Endothelial cell of umbilical vein (primary cell): Measurements from ENCODE around the gene ULK4. TPM values are rescaled to one million over a fixed set of nuclear protein-coding genes. Genes with fewer than 3 reads are reported as not detected.

Source experiments
- BruUV-seq: library from RNA; stranded (reverse); fragments of 400-500 nt; replicated peaks from 2 replicates; lab custom pipeline; 2021; lab: Mats Ljungman, UMichigan
- CTCF ChIA-PET: fragments of 300-600, 350-600 bp; sonication (Branson Sonifier 250); formaldehyde crosslinking; loops from one replicate; lab custom pipeline; 2021; ENCODE audit warnings: antibody characterized with exemption, inconsistent platforms; lab: Charles Lee
- POLR2A ChIA-PET: fragments of 300-600, 350-600 bp; sonication (Branson Sonifier 250); formaldehyde crosslinking; loops from one replicate; lab custom pipeline; 2021; ENCODE audit warnings: antibody characterized with exemption, inconsistent platforms; lab: Charles Lee
- DNase-seq: peaks from one replicate; pipeline ENCODE4 v3.0.0-alpha.2; 2011; ENCODE audit warnings: low read depth, low spot score
- FAIRE-seq: peaks from 2 replicates; lab custom pipeline; 2011; peaks lifted over from hg19 to GRCh38; lab: Jason Lieb, UNC
- H2AFZ ChIP-seq: 2 replicates; pipeline ENCODE4 v1.6.0; 2012; ENCODE audit warnings: low read depth, low read length, control low read depth, inconsistent platforms
- H3K27ac ChIP-seq: 2 replicates; pipeline ENCODE4 v1.5.1; 2011; ENCODE audit warnings: low read depth, mild to moderate bottlenecking, control low read depth, low read length, moderate library complexity; ENCODE audit not compliant: insufficient read depth
- H3K27me3 ChIP-seq, 2 experiments: 2 replicates each; pipeline versions ENCODE4 v1.6.0 to v1.6.1; 2011; ENCODE audit warnings: low read length in 2 of 2, mixed read lengths in 1 of 2; ENCODE audit not compliant: control insufficient read depth in 2 of 2, insufficient read depth in 2 of 2
- H3K36me3 ChIP-seq, 2 experiments: 2 replicates in 1 of 2; 3 replicates in 1 of 2; pipeline ENCODE4 v1.5.1; 2011; ENCODE audit warnings: low read length in 2 of 2, mild to moderate bottlenecking in 1 of 2, moderate library complexity in 1 of 2; ENCODE audit not compliant: control insufficient read depth in 2 of 2, insufficient read depth in 2 of 2; ENCODE audit errors: extremely low read depth in 1 of 2
- H3K4me1 ChIP-seq: 3 replicates; pipeline ENCODE4 v1.5.1; 2011; ENCODE audit warnings: mild to moderate bottlenecking, low read length; ENCODE audit not compliant: control insufficient read depth, insufficient read depth; ENCODE audit errors: extremely low read depth
- H3K4me2 ChIP-seq: 2 replicates; pipeline ENCODE4 v1.6.1; 2011; ENCODE audit warnings: low read length, control low read depth, mixed read lengths; ENCODE audit not compliant: insufficient read depth
- H3K4me3 ChIP-seq, 3 experiments: fragments of 200-600 bp in 1 of 3; sonication (generic), shearing (Covaris generic) in 1 of 3; replicated peaks in 1 of 3; 2 replicates each; pipeline ENCODE4 v1.5.1; 2011 to 2016; ENCODE audit warnings: control low read depth in 3 of 3, low read length in 3 of 3, mild to moderate bottlenecking in 2 of 3, inconsistent platforms in 1 of 3, low read depth in 1 of 3, moderate library complexity in 1 of 3; ENCODE audit not compliant: insufficient read depth in 1 of 3
- H3K79me2 ChIP-seq: 2 replicates; pipeline ENCODE4 v1.6.0; 2012; ENCODE audit warnings: low read length, inconsistent platforms; ENCODE audit not compliant: control insufficient read depth, insufficient read depth
- H3K9ac ChIP-seq: replicated peaks from 2 replicates; pipeline ENCODE3; 2011; ENCODE audit warnings: low read length, control low read depth; ENCODE audit not compliant: insufficient read depth; ENCODE audit errors: extremely low read depth
- H3K9me1 ChIP-seq: replicated peaks from 3 replicates; pipeline ENCODE4 v1.6.0; 2011; ENCODE audit warnings: mild to moderate bottlenecking, low read length; ENCODE audit not compliant: control insufficient read depth, insufficient read depth; ENCODE audit errors: extremely low read depth
- H3K9me3 ChIP-seq: replicated peaks from 2 replicates; pipeline ENCODE4 v1.5.1; 2012; ENCODE audit warnings: low read length, inconsistent platforms; ENCODE audit not compliant: control insufficient read depth, insufficient read depth
- H4K20me1 ChIP-seq: replicated peaks from 2 replicates; pipeline ENCODE3; 2011; ENCODE audit warnings: mild to moderate bottlenecking, low read length; ENCODE audit not compliant: control insufficient read depth, insufficient read depth; ENCODE audit errors: extremely low read depth
- EZH2 ChIP-seq: IDR thresholded peaks from 2 replicates; pipeline ENCODE4 v1.6.1; 2012; ENCODE audit warnings: borderline replicate concordance, low read depth, mild to moderate bottlenecking, moderate library complexity, low read length, inconsistent platforms; ENCODE audit not compliant: severe bottlenecking
- FOS ChIP-seq: IDR thresholded peaks from 2 replicates; pipeline ENCODE4 v1.6.1; 2011; ENCODE audit warnings: mild to moderate bottlenecking, low read length, moderate library complexity, borderline replicate concordance; ENCODE audit not compliant: insufficient read depth
- GATA2 ChIP-seq: IDR thresholded peaks from 2 replicates; pipeline ENCODE4 v1.7.0; 2011; ENCODE audit warnings: low read depth, mild to moderate bottlenecking, moderate library complexity, mixed read lengths, low read length; ENCODE audit not compliant: insufficient read length, insufficient read depth
- JUN ChIP-seq: IDR thresholded peaks from 2 replicates; pipeline ENCODE4 v1.6.1; 2011; ENCODE audit warnings: borderline replicate concordance, low read depth; ENCODE audit not compliant: insufficient read length, insufficient read depth
- MYC ChIP-seq: IDR thresholded peaks from one replicate; pipeline ENCODE4 v1.6.1; 2011; ENCODE audit warnings: mild to moderate bottlenecking, low read depth, low read length
- POLR2A ChIP-seq: IDR thresholded peaks from 2 replicates; pipeline ENCODE4 v1.6.1; 2012; ENCODE audit warnings: low read depth, mild to moderate bottlenecking, control low read depth, low read length
- POLR2AphosphoS5 ChIP-seq: IDR thresholded peaks from 2 replicates; pipeline ENCODE4 v1.6.1; 2012; ENCODE audit warnings: low read depth, mild to moderate bottlenecking, control low read depth, low read length, moderate library complexity; ENCODE audit not compliant: insufficient read depth
- dilution Hi-C: fragments of 300-500 bp; cut with MboI; formaldehyde crosslinking; loops from one replicate; pipeline ENCODE4 v1.15.0; 2019; ENCODE audit warnings: low sequenced_read_pairs; ENCODE audit not compliant: extremely low pct_ligation_motif_present
- intact Hi-C: fragments of 100-400 bp; cut with micrococcal nuclease; formaldehyde crosslinking; loops from one replicate; pipeline ENCODE4 v1.10.0; 2022
- polyA plus RNA-seq, 4 experiments: library from polyadenylated mRNA; depleted of rRNA in 3 of 4; stranded (reverse) in 3 of 4; unstranded in 1 of 4; fragments of >200 nt; gene quantifications; 2 replicates each; pipeline versions ENCODE4 v1.2.1 to v1.2.3, GENCODE V29; 2011 to 2012; ENCODE audit warnings: missing spikeins in 1 of 4
- total RNA-seq: library from RNA; stranded (reverse); gene quantifications from 2 replicates; pipeline ENCODE4 v1.2.3, GENCODE V29; 2021
- TF ChIP-seq, protein P1 (sequence below): IDR thresholded peaks from 2 replicates; pipeline ENCODE4 v1.6.1; 2011; ENCODE audit not compliant: insufficient read depth, insufficient read length
- TF ChIP-seq, protein P2 (sequence below), 2 donors: IDR thresholded peaks; 1 replicate in 1 of 2; 2 replicates in 1 of 2; pipeline ENCODE4 v1.5.1; 2011; ENCODE audit warnings: low read length in 2 of 2, mild to moderate bottlenecking in 2 of 2, moderate library complexity in 2 of 2, control low read depth in 1 of 2, inconsistent platforms in 1 of 2, low read depth in 1 of 2; ENCODE audit not compliant: insufficient read depth in 1 of 2; ENCODE audit errors: extremely low read depth in 1 of 2

Gene ULK4
- total and polyA plus RNA-seq, 2 donors (not counting 3 experiments of a cell fraction or from before 2014, with no cell fraction given): 3.3 to 16.0 TPM

DNA sequence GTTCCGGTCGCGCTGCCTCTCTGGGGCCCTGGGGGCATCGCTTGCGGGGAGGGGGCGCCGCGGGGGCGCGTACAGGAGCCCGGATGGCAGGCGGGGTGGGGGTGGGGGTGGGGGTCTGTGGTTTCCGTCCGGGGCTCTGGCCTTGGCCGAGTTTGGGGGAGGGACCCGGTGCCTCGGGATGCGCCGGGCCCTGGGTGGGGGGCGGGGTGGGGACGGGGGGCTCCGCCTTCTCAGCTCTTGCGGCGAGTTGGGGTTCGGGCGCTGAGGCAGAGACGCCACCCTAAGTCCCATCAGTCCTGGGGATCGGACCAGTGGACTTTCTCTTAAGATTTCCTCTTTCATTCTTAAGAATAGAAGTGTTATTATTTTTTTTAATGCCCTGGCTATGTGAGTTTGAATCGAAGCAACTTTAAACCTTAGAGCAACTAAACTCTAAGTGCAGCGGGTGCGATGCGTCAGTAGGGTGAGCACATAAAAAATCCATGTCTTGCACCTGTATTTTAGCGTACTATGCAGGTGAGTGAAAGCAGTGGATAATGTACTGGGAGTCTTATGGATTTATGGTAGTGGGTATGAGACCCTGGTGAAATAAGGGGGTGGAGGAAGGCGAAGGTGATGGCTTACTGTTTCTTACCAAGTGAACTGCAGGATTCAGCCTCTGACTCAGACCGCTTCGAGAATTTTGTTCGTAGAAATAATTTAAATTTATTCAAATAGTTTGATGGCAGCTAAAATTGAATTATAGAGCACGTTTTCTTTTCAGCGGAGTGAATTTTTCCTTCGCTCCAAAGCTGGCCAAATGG, 761.8 kb downstream of the ULK4 start:
- peaks cover 2% of the 10 kb centered on the region in 2 experiments for H3K27me3 ChIP-seq
- peaks cover 27% of the 10 kb centered on the region for H3K4me1 ChIP-seq
- peak; percentile 54 for DNase-seq
- H3K9me3 ChIP-seq: no peaks in the 10 kb centered on the region
- TF ChIP-seq, protein P1, sequence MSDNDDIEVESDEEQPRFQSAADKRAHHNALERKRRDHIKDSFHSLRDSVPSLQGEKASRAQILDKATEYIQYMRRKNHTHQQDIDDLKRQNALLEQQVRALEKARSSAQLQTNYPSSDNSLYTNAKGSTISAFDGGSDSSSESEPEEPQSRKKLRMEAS: no peak
- TF ChIP-seq GATA2 (no peak), JUN (no peak), MYC (no peak), EZH2 (no peak), POLR2AphosphoS5 (no peak), FOS (no peak), POLR2A (no peak)
- TF ChIP-seq, protein P2, sequence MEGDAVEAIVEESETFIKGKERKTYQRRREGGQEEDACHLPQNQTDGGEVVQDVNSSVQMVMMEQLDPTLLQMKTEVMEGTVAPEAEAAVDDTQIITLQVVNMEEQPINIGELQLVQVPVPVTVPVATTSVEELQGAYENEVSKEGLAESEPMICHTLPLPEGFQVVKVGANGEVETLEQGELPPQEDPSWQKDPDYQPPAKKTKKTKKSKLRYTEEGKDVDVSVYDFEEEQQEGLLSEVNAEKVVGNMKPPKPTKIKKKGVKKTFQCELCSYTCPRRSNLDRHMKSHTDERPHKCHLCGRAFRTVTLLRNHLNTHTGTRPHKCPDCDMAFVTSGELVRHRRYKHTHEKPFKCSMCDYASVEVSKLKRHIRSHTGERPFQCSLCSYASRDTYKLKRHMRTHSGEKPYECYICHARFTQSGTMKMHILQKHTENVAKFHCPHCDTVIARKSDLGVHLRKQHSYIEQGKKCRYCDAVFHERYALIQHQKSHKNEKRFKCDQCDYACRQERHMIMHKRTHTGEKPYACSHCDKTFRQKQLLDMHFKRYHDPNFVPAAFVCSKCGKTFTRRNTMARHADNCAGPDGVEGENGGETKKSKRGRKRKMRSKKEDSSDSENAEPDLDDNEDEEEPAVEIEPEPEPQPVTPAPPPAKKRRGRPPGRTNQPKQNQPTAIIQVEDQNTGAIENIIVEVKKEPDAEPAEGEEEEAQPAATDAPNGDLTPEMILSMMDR (IDR thresholded peaks at IDR 0.05; ENCODE audit: extremely low read depth in 1 of 2, insufficient read depth in 1 of 2, low read depth in 1 of 2, low read length in 2 of 2): no peak
- H3K4me3 ChIP-seq: peak overlapping the region; percentile 35 to 90 (median 83)
- no peak overlapping the region for H2AFZ ChIP-seq
- H3K4me2 ChIP-seq: peak overlapping the region; percentile 98
- dilution Hi-C loops: no loop called here
- CTCF ChIA-PET: interaction anchor here (0.6 to 1.4 kb wide), 9 partner anchors 11 to 890 kb away, joined by 3 to 4 read pairs (median 3); no protein-coding TSS in a partner anchor
- TSS peak; percentile 51 for BruUV-seq
- H4K20me1 ChIP-seq: peaks cover 24% of the 10 kb centered on the region
- intact Hi-C loops: loop anchor here (1.0 to 10.0 kb wide), 10 partner anchors 43 to 1272 kb away; partner anchors contain the start of gene ULK4
- H3K79me2 ChIP-seq: peaks cover 56% of the 10 kb centered on the region
- POLR2A ChIA-PET: interaction anchor here (0.6 to 2.7 kb wide), 16 partner anchors 7 to 858 kb away, joined by 3 to 12 read pairs (median 4); no protein-coding TSS in a partner anchor
- peak overlapping the region; percentile 79 for H3K27ac ChIP-seq
- peak overlapping the region; percentile 93 for H3K9ac ChIP-seq
- no peaks in the 10 kb centered on the region for H3K36me3 ChIP-seq
- H3K9me1 ChIP-seq: no peaks in the 10 kb centered on the region
- no peak for FAIRE-seq
